Stimulated activated CD8-positive, alpha-beta memory T cell treated with anti-CD3 and anti-CD28 coated beads, Interleukin-12 subunit alpha, Interleukin-12 subunit beta, amount 100 ng/mL, for 24 hours (primary cell): ENCODE data around the gene REC8.
"Not testable (repeated sequence)": the region's sequence is repeated elsewhere in the genome, so short reads cannot be mapped to it uniquely, and the experiment has no call there.

ENCODE experiments used
- DNase-seq: peaks from one replicate; pipeline ENCODE4 v3.0.0-alpha.2; 2020; ENCODE audit errors: extremely low read depth

The REC8 gene

DNA sequence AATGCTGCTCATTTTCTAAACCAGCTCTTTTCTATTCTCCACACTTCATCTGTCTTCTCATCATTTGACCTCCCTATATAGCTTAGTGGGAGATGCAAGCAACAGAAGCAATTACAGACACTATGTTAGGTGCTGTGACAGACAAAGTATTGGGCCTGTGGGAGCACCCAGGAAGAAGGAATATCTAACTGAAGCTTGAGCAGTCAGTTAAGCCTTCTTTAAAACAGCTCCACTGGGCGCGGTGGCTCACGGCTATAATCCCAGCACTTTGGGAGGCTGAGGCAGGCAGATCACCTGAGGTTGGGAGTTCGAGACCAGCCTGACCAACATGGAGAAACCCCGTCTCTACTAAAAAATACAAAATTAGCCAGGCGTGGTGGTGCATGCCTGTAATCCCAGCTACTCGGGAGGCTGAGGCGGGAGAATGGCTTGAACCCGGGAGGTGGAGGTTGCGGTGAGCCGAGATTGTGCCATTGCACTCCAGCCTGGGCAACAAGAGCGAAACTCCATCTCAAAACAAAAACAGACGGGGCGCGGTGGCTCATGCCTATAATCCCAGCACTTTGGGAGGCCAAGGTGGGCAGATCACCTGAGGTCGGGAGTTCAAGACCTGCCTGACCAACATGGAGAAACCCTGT lies 31.5 kb downstream of the REC8 start:
- not testable (repeated sequence) for DNase-seq

- DNase-seq = no peak
Observed at GRCh38 chr14:24204163-24205146, 32.6 kb downstream of the REC8 start.

DNA sequence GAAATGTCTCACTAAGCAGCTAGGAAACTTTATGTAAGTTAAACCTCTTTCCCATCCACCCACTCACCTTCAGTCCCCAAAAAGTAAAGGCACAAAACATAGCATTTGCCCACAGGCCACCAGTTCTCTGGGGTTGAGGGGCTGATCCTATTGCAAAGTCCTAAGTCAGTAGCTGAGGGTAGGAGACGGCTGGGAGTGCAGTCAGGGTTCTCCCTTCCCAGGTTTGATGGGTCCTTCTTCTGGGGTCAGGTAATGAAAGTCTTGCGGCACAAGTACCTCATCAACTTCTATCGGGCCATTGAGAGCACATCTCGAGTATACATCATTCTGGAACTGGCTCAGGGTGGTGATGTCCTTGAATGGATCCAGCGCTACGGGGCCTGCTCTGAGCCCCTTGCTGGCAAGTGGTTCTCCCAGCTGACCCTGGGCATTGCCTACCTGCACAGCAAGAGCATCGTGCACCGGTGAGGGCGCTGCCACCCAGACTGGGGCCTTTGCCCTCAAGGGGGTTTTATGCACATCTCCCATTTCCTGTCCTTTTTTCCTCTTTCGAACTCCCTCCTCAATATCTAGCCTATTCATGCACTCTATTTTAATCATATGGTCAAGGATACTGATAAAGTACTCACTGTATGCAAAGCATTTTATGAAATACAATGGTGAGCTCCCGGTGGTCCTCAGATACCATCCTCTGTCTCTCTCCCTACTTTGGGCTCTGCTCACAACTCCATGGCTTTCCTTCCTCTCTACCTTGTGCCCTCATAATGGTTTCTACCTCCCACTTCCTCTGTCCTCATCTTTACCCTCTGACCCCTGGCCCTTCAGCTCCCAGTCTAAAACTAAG lies 34.6 kb downstream of the REC8 start:
- DNase-seq = no peak

DNA sequence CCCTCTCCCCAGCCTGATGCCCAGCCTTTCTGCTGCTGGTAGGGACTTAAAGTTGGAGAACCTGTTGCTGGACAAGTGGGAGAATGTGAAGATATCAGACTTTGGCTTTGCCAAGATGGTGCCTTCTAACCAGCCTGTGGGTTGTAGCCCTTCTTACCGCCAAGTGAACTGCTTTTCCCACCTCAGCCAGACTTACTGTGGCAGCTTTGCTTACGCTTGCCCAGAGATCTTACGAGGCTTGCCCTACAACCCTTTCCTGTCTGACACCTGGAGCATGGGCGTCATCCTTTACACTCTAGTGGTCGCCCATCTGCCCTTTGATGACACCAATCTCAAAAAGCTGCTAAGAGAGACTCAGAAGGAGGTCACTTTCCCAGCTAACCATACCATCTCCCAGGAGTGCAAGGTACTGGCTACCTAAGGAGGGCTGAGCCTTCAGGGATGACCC lies 35.2 kb downstream of the REC8 start:
- DNase-seq = no peak

DNA sequence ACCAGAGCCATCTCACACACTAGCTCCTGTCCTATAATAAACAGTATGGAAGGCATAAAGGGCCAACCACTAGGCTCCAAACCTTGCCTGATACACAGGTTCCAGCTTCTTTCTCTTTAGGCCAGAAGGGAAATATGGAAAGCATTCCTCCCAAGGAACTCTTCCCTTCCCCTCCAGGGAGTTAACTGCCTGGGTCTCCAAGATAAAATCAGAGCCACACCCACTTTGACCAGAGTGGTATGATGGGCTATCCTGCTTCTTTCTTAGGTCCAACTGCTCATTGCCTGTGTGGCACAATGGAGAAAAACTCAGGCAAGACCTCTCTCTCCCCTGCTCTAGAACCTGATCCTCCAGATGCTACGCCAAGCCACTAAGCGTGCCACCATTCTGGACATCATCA lies 35.7 kb downstream of the REC8 start:
- no peak for DNase-seq

- no peak for DNase-seq
Observed at GRCh38 chr14:24211311-24211710, 39.4 kb downstream of the REC8 start.

DNA sequence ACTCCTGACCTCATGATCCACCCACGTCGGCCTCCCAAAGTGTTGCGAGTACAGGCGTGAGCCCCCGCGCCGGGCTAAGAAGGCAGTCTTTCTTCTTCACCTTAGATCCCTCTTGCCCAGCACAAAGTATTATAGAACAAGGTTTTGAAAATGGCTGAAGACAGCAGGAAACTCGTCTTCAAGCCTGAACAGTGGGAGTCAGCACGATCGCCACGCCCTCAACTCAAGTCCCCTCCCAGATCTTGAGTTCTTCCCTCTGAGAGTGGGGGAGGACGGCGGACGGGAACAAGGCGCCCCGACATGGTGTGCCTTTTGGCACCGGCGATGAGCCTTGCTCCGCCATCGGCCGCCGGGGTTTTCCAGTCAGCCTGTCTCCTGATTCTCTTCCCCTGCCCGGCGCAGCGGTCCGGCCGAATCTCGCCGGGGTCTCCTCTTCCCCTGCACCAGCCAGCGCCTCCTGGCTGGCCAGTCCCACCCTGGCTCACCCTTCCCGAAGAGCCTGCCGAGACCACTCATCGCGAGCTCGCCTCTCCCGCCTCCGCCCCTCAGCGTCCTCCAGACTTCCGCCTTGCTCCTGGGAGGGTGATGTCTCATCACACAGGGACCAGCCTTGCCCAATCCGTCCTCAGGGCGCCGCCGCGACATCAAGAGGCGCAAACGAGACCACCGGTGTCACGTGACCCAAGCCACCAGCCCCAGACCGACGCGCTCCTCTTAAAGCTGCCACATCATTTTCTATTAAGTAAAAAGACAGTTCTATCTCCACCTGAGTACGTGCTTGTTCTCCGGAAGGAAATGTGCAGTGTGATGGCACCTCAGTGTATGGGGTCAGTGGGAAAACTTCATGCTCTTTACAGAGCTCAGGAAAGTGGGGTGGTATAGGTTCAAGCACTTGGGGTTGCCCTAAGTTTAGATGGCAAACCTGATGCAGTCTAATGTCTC lies 41.3 kb downstream of the REC8 start, which contains the start of gene CHMP4A:
Gene CHMP4A (minus strand): TSS at position 565 of the 942 bp plus-strand sequence. CDS start 49 bp downstream, at position 516.
- peak; percentile 96 for DNase-seq

GRCh38 chr14:24213866-24214662 lies 42.2 kb downstream of the REC8 start:
- DNase-seq = no peak

DNA sequence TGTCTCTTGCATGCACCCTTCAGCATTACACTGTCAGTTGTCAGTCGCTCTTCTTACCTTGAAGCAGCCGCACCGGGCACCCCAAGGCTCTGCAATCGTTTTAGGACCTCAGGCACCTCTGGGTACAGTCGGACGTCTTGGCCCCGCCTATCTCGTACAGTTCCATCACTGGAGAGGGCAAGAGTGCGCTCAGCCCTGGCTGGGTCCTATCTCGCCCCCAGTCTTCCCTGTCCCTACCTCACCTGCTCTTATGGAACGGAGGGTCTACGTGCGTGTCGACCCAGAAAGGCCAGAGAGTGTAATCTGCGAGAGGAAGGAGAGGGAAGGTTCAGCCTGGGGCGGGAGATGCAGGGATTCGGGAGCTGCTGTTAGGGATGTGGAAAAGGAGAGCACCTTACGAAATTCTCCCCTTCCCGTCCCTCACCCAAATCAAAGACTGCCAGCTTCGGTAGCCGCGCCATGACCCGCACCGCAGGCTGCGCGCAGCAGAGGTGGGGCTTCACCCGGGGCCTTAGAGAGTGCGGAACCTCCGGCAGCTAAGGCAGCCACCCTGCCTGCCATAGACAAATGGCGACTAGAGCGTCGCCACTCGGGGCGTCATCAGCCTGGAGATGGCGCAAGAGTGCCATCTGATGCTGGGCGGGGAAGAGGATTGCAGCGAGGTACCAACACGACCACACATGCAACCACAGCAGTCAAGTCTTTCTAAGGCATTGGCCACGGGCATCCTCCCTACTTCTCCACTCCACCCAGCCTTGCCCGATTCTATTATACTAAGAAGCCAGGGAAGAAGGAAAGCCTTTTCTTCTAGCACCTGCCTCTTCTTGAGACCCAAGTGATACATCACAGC lies 43.8 kb downstream of the REC8 start, which contains the start of gene MDP1:
Gene MDP1 (minus strand): TSS at position 572 of the 850 bp plus-strand sequence. CDS start 111 bp downstream, at position 461.
- DNase-seq = peak; percentile 67

- DNase-seq = no peak
Observed at GRCh38 chr14:24216345-24216699, 44.4 kb downstream of the REC8 start.

DNA sequence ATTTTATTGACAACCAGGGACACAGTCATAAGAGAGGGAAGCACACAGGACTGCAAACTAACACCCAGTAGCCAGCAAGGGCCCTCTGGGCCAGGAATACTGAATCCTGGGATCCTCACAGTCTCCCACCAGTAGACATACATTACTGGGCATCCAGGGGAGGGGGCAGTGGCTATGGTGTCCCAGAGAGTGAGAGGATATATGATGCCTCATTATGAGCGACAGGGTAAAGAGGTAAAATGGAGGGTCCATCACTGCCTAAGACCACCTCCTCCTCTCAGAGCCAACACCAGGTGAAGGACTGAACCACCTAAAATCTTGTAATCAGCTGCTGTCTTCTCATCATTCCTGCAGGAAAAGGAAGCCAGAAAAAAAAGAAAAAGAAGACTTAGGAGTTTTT lies 45.0 kb downstream of the REC8 start:
- DNase-seq = not testable (repeated sequence)

DNA sequence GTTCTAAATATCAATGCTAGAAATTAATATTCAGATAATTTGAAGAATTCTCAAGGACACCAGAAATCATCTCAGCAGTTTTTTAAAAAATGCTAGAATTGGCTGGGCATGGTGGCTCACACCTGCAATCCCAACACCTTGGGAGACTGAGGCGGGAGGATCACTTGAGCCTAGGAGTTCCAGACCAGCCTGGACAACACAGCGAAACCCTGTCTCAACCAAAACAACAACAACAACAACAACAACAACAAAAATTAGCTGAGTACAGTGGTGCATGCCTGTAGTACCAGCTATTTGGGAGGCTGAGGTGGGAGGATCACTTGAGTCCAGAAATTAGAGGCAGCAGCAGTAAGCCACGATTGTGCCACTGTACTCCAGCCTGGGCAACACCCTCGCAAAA lies 47.2 kb downstream of the REC8 start:
- DNase-seq = no peak

GRCh38 chr14:24219521-24219920 lies 47.6 kb downstream of the REC8 start:
- no peak for DNase-seq

GRCh38 chr14:24222987-24223386 lies 51.1 kb downstream of the REC8 start:
- not testable (repeated sequence) for DNase-seq

DNA sequence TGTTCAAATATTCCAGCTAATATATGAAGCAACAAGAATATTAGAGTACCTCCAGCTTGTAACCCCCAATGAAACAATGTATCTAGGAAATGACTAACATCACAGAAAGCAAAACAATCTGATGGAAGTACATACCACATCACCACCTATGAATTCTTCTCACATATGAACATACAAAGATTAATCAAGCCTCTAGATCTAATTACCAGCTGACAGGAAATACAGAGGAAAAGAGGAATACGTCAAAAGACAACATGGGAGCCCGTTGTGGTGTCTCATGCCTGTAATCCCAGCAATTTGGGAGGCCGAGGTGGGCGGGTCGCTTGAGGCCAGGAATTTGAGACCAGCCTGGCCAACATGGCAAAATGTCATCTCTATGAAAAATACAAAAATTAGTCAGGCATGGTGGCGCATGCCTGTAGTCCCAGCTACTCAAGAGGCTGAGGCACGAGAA lies 52.8 kb downstream of the REC8 start:
- no peak for DNase-seq

DNA sequence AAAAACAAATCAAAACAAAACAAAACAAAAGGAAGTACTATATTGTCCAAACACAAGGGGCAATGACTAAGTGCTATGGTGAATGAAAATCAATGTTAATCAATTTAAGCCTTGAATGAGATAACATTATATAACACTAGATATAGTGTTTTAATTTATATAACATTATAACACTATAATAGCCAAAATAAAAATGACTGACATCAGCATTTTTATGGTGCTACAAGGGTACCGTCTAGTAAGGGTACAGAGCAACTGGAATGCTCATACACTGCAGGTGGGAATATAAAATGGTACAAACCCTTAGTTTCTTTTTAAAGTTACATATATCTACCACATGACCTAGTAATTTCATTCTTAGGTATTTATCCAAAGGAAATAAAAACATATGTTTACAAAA lies 54.6 kb downstream of the REC8 start:
- DNase-seq = no peak

DNA sequence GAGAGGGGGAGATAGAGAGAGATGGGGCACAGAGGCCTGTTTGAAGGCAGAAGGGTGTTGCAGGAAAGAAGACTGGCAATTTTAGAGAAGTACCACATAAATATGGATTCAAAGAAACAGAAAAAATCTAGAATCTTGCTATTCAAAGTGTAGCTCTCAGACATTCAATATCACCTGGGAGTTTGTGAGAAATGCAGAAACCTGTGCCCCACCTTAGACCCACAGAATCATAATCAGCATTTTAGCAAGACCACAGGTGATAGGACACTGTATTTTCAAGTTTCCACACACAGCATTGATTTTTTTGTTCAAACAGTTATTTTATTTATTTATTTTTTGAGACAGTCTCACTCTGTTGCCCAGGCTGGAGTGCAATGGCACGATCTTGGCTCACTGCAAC lies 57.0 kb downstream of the REC8 start:
- DNase-seq = no peak
